ENCODE measurements around the gene SH3BGR.

Gene SH3BGR

DNA sequence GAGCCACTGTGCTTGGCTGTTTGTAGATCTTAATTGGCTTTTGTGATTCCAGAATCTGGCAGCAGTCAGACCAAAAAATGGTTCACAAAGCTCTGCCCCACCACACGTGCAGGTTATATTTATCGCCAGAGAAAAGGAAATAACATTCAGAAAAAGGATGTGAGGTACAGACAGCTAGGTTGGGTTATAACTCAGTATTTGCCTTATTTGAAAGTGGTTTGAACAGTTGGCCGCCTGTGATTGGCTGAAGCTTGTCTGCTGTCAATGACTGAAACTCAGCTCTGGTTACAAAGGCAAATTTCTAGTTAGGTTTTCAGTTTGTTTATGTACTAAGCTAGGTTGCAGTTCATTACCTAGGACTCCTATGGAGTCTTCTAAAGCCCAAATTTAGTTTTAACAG lies 9.6 kb downstream of the SH3BGR start:
- DNase-seq, result no peak

DNA sequence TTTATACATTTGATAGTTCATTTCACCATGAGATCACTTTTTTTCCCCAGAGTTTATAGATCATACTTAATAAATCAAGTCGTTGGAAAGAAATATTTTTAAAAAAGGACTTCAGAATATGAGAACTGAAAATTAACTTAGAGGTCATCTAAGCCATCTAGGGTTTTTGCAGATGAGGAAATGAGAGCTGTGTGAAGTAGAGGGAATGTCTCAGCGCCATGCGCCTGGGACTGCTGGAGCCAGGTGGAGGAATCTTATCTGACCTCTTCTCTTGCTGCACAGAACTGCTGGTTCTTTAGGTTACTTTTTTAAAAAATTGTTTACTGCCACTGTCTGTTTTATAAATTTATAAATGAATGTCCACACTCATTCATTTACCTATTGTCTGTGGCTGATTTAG lies 11.5 kb downstream of the SH3BGR start:
- no peak for DNase-seq

DNA sequence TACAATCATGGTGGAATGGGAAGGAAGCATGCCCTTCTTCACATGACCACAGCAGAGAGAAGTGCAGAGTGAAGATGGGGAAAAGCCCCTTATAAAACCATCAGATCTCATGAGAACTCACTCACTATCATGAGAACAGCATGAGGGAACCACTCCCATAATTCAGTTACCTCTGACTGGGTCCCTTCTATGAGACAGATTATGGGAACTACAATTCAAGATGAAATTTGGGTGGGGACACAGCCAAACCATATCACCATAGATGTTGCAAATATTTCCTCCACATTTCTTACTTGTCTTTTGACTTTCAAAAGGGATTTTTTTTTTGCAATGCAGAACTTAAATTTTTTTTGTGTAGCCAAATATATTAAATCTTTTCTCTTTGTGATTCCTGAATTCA lies 14.8 kb downstream of the SH3BGR start:
- no peak for DNase-seq

- DNase-seq, result no peak
Observed at GRCh38 chr21:39467746-39468145, 16.0 kb downstream of the SH3BGR start.

DNA sequence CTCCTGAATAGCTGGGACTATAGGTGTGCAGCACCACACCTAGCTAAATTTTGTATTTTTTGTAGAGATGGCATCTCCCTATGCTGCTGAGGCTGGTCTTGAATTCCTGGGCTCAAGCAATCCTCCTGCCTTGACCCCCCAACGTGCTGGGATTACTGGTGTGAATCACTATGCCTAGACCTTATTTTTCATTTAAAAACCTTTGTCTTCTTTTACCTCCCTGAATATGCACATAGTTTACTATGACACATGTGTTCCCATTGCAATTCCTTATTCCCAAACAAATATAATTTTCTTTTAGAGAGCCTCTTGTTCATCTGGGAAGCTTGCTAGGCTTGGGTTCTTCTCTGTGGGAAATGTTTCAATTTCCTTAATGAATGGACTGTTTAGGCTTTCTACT lies 16.8 kb downstream of the SH3BGR start:
- no peak for DNase-seq

- DNase-seq, result no peak
Observed at GRCh38 chr21:39471598-39471997, 19.8 kb downstream of the SH3BGR start.

- no peak for DNase-seq
Observed at GRCh38 chr21:39472786-39473185, 21.0 kb downstream of the SH3BGR start.

GRCh38 chr21:39474611-39475010 lies 22.8 kb downstream of the SH3BGR start:
- no peak for DNase-seq

GRCh38 chr21:39479164-39479813 lies 27.5 kb downstream of the SH3BGR start:
- no peak for DNase-seq

- DNase-seq, result no peak
Observed at GRCh38 chr21:39479814-39480182, 28.0 kb downstream of the SH3BGR start.

- DNase-seq, result no peak
Observed at GRCh38 chr21:39480271-39480670, 28.5 kb downstream of the SH3BGR start.

DNA sequence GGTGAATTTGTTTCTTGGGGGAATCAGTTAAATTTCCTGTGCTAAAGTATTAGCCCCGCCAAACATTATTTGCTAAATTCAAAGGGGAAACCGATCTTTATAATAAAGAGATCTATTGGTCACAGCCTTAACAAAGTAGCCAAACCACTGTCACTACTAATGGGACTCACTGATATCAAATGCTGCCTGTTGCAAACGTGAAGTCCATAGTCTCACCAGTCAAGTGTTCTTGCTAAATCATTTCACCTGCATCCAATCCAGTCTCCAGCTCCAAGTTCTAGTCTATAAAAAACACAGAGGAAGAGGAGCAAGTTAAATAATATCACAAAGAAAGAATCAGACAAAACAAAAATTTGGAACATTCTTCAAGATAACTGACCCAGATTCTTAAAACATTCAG lies 30.1 kb downstream of the SH3BGR start:
- no peak for DNase-seq

DNA sequence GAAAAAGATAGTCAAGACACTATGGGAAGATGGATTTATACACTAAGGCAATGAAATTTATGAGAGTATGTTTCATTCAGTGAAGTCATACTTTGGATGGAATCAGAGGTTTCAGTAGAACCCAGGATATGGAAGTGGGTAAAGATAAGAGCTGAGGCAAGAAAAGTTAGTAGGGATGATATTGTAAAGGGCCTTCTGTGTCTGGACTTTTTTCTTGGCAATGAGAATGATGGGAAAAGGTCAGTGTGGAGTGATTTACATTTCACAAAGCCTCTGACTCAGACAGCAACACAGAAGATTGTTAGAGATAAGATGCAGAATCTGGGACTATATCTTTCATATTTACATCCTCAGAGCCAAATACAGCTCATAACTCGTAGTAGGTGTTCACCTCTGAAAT lies 32.1 kb downstream of the SH3BGR start:
- no peak for DNase-seq

DNA sequence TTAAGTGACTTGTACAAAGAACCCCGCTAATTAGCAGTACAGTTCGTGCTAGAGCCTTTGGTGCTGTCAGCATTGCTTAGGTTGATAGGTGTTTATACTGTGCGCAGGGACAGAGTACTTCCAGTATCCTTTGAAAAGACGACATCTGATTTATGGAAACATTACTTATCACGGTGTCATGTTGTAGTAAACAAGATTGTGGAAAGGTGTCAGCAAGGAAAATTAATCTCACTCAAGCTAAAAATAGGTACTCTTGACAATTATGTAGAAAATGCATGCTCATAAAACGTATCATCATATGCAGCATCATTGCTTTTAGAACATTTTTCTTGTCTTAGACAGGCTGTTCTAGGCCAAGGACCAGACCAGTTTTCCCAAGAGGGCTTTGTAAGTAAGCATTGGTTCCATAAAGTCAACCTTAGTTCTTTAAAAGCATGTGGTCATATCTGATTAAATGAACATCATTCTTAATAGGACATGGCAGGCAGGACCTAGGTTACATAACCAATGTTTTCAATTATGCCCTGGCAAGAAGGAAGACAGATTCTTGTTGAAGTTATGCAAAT lies 33.0 kb downstream of the SH3BGR start:
- peak; percentile 66 for DNase-seq

DNA sequence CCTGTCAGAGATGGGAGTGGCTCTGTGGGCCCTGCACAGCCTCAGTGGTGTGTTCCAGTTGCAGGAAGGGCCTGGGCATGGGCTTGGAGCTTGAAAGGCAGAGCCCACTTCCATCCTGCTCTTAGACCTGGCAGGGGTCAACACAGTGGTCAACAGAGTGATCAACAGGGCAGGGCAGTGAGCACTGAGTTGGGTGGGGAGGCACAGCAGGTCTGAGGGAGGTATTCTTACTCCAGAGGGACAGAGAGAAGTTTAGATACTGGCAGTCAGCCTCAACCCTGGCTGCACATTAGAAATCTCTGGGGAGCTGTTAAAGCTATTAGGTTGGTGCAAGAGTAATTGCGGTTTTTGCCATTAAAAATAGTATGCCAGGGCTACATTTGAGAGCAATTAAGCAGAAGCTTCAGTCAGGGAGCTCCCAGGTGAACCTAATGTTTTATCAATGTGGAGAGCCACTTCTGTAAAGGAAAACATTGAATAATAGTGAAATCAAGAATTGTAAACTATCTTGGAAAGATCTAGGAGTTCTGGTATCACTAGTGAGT lies 37.7 kb downstream of the SH3BGR start:
- no peak for DNase-seq

- no peak for DNase-seq
Observed at GRCh38 chr21:39499156-39499555, 47.4 kb downstream of the SH3BGR start.

GRCh38 chr21:39502631-39503030 lies 50.9 kb downstream of the SH3BGR start:
- no peak for DNase-seq

DNA sequence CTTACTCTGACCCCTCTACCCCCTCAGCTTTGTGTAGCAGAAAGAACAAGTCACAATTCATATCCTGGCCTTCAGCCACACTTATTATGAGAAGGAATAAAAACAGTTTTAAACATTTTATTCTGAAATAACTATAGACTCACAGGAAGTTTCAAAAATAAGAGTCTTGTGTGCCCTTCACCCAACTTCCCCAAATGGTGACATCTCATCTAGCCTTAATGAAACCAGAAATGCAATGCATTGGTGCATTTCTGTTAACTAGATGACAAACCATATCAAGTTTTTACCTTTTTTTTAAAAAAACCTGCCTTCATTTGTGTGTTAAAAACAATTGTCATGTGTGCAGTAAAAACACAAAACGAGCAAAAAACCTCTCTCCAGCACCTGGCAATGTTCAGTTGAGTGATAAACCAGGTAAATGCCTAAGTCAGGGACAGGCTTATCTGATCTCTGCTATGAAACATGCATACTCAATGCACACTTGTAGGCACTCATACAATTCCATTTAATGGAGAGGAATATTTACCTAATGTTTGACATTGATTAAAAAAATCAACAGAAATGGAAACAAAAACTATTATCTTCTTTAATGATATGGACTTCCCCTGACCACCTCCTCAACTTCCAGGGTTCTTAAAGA lies 51.5 kb downstream of the SH3BGR start:
- DNase-seq, result no peak

DNA sequence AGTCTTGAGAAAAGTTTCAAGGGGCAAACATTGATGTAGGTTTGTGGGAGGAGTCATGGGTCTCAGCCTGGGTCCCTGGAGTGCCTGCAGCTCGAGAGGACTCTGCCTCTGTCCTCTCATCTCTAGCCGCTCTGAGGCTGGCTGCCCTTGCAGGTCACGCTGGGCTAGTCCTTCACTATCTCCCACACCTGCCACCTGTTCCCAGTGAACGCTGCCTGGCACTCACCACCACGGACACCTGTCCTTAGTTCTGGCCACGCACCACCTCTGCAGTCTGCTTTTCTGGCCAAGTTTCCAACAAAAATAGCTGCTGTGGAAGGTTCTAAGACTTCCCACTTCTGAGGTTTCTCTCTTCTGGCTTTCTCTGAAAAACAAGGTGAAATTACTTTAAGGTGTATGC lies 52.5 kb downstream of the SH3BGR start:
- no peak for DNase-seq

- no peak for DNase-seq
Observed at GRCh38 chr21:39510240-39510639, 58.5 kb downstream of the SH3BGR start.

DNA sequence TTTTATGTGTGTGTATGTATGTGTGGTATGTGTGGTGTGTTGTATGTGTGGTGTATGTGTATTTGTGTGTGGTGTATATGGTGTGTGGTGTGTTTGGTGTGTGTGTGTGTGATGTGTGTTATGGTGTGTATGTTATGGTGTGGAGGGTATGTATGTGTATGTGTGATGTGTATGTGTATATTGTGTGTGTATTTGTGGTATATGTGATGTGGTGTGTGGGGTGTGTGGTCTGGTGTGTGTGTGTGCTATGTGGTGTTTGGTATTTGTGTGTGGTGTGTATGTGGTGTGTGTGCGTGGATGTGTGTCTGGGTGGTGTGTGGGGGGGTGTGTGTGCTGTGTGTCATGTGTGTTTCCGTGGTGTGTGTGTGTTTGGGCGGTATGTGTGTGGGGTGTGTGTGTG lies 59.3 kb downstream of the SH3BGR start:
- no peak for DNase-seq

GRCh38 chr21:39513735-39514134 lies 62.0 kb downstream of the SH3BGR start:
- DNase-seq, result no peak

DNA sequence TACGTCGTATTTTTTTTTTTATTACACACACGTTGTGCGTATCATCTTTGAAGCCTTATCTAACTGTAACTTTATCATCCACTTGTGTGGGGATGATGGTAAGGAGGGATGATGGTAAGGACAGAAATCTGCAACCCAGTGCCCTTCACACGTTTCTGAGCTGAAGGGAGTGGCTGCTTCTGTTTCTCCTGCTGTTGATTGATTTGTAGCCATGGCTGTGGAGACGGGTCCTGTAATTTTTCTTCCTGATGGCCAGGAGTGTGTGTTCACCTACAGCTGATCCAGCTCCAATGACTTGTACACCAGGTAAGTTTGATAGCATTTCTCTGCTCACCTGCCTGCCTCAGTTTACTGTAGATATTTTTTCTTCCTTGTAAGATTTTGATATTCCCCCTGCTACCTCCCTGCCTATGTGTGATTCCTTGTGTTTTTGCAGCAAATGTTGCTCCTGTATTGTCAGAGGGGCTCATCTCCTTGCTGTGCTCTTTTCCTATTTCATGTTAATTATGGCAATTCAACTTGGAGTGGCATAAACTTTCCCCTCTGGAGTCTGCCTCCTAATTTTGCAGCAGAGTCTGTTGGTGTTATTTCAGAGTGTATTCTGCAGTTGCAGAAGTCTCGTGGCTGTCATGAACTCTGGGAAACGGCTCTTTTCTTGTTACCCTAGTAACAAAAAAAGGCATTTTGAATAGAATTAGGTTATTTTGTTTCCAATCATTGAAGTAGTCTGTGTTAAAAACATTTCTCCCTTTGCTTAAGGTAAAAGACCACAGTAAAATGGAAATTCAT lies 64.1 kb downstream of the SH3BGR start:
- DNase-seq, result no peak
